ENCODE results near the gene DNAH3.
A peak's percentile ranks its signal among the peaks of the same experiment; 100 is the strongest.

The DNAH3 gene

GRCh38 chr16:20916942-20917341, 233.7 kb downstream of the DNAH3 start:
- Histone ChIP-seq H2AFZ (ENCODE audit: low read length) (no peak overlapping the region), H4K20me1 (ENCODE audit: insufficient read depth, low read length, poor library complexity, severe bottlenecking) (no peaks in the 10 kb centered on the region), H3K79me2 (ENCODE audit: insufficient read depth, low read length) (no peaks in the 10 kb centered on the region), H3K9me2 (replicated peaks; ENCODE audit: low read depth, low read length) (no peaks in the 10 kb centered on the region), H3K36me3 (ENCODE audit: insufficient read depth, low read length) (no peaks in the 10 kb centered on the region), H3K4me2 (ENCODE audit: low read depth, low read length, poor library complexity, severe bottlenecking) (no peak overlapping the region), H3K27me3 (ENCODE audit: insufficient read depth, low read length, poor library complexity, severe bottlenecking) (no peaks in the 10 kb centered on the region), H3F3A (ENCODE audit: low read depth) (no peaks in the 10 kb centered on the region), H3K4me3 (ENCODE audit: low read length, poor library complexity, severe bottlenecking) (no peak overlapping the region), H3K4me1 (ENCODE audit: insufficient read depth, low read length, poor library complexity, severe bottlenecking) (peaks cover 14% of the 10 kb centered on the region), H3K9ac (ENCODE audit: low read depth, low read length, poor library complexity, severe bottlenecking) (no peak overlapping the region), H3K9me3 (ENCODE audit: insufficient read depth, low read depth, low read length) (no peaks in the 10 kb centered on the region)
- TF ChIP-seq EZH2phosphoT487 (IDR thresholded peaks at IDR 0.05; ENCODE audit: borderline replicate concordance) (no peak), CTCF (conservative IDR thresholded peaks at IDR 0.05; ENCODE audit: low read length) (no peak)

GRCh38 chr16:20916289-20916688, 234.4 kb downstream of the DNAH3 start:
- H3K36me3 ChIP-seq (ENCODE audit: insufficient read depth, low read length), result no peaks in the 10 kb centered on the region
- peaks cover 18% of the 10 kb centered on the region for H3K4me1 ChIP-seq (ENCODE audit: insufficient read depth, low read length, poor library complexity, severe bottlenecking)
- no peaks in the 10 kb centered on the region for H3K79me2 ChIP-seq (ENCODE audit: insufficient read depth, low read length)
- H3K9me2 ChIP-seq (replicated peaks; ENCODE audit: low read depth, low read length), result no peaks in the 10 kb centered on the region
- no peak overlapping the region for H3K4me3 ChIP-seq (ENCODE audit: low read length, poor library complexity, severe bottlenecking)
- H2AFZ ChIP-seq (ENCODE audit: low read length), result no peak overlapping the region
- no peak overlapping the region for H3K9ac ChIP-seq (ENCODE audit: low read depth, low read length, poor library complexity, severe bottlenecking)
- H3F3A ChIP-seq (ENCODE audit: low read depth), result no peaks in the 10 kb centered on the region
- TF ChIP-seq EZH2phosphoT487 (IDR thresholded peaks at IDR 0.05; ENCODE audit: borderline replicate concordance) (no peak), CTCF (conservative IDR thresholded peaks at IDR 0.05; ENCODE audit: low read length) (no peak)
- no peaks in the 10 kb centered on the region for H3K27me3 ChIP-seq (ENCODE audit: insufficient read depth, low read length, poor library complexity, severe bottlenecking)
- no peaks in the 10 kb centered on the region for H4K20me1 ChIP-seq (ENCODE audit: insufficient read depth, low read length, poor library complexity, severe bottlenecking)
- no peak overlapping the region for H3K4me2 ChIP-seq (ENCODE audit: low read depth, low read length, poor library complexity, severe bottlenecking)
- H3K9me3 ChIP-seq (ENCODE audit: insufficient read depth, low read depth, low read length), result no peaks in the 10 kb centered on the region

GRCh38 chr16:20911361-20911760, 239.3 kb downstream of the DNAH3 start:
- no peaks in the 10 kb centered on the region for H3K79me2 ChIP-seq (ENCODE audit: insufficient read depth, low read length)

More at GRCh38 chr16:20911361-20911760, 239.3 kb downstream of the DNAH3 start:
- Histone ChIP-seq H4K20me1 (ENCODE audit: insufficient read depth, low read length, poor library complexity, severe bottlenecking) (no peaks in the 10 kb centered on the region), H3K9me3 (ENCODE audit: insufficient read depth, low read depth, low read length) (no peaks in the 10 kb centered on the region), H3K4me2 (ENCODE audit: low read depth, low read length, poor library complexity, severe bottlenecking) (peak overlapping the region; percentile 26), H3K4me1 (ENCODE audit: insufficient read depth, low read length, poor library complexity, severe bottlenecking) (peaks cover 27% of the 10 kb centered on the region), H3K9ac (ENCODE audit: low read depth, low read length, poor library complexity, severe bottlenecking) (peak overlapping the region; percentile 5), H3K9me2 (replicated peaks; ENCODE audit: low read depth, low read length) (no peaks in the 10 kb centered on the region), H2AFZ (ENCODE audit: low read length) (no peak overlapping the region), H3F3A (ENCODE audit: low read depth) (peaks cover 5% of the 10 kb centered on the region; the same call in 1 of the 2 replicates), H3K36me3 (ENCODE audit: insufficient read depth, low read length) (no peaks in the 10 kb centered on the region), H3K27me3 (ENCODE audit: insufficient read depth, low read length, poor library complexity, severe bottlenecking) (no peaks in the 10 kb centered on the region), H3K4me3 (ENCODE audit: low read length, poor library complexity, severe bottlenecking) (no peak overlapping the region)
- TF ChIP-seq CTCF (conservative IDR thresholded peaks at IDR 0.05; ENCODE audit: low read length) (no peak), EZH2phosphoT487 (IDR thresholded peaks at IDR 0.05; ENCODE audit: borderline replicate concordance) (no peak)

All from Loucy (cell line).